HEK293T (cell line): Measurements from ENCODE around the gene ZNRF1.

Experiments used
- ARNT ChIP-seq: fragments of 450-650 bp; IDR thresholded peaks from 2 replicates; pipeline ENCODE4 v1.6.1; 2017; ENCODE audit warnings: mild to moderate bottlenecking
- BHLHE40 ChIP-seq: fragments of 450-650 bp; IDR thresholded peaks from 2 replicates; pipeline ENCODE4 v1.6.1; 2016; ENCODE audit warnings: mild to moderate bottlenecking, moderate library complexity, borderline replicate concordance
- FOXK2 ChIP-seq: fragments of 450-650 bp; IDR thresholded peaks from 2 replicates; pipeline ENCODE4 v1.6.1; 2016; ENCODE audit warnings: mild to moderate bottlenecking
- FOXM1 ChIP-seq: fragments of 450-650 bp; IDR thresholded peaks from 2 replicates; pipeline ENCODE4 v1.6.1; 2017; ENCODE audit warnings: mild to moderate bottlenecking, borderline replicate concordance
- LEF1 ChIP-seq: fragments of 450-650 bp; IDR thresholded peaks from 2 replicates; pipeline ENCODE4 v1.6.1; 2017; ENCODE audit warnings: mild to moderate bottlenecking, borderline replicate concordance
- SP1 ChIP-seq: fragments of 450-650 bp; IDR thresholded peaks from 2 replicates; pipeline ENCODE4 v1.6.1; 2017
- TARDBP ChIP-seq: fragments of 450-650 bp; IDR thresholded peaks from 2 replicates; pipeline ENCODE4 v1.6.1; 2016
- ZNF384 ChIP-seq: fragments of 450-650 bp; IDR thresholded peaks from 2 replicates; pipeline ENCODE4 v1.6.1; 2016

GRCh38 chr16:75074304-75074793 is 75.5 kb downstream of the ZNRF1 start:
- no peak for TF ChIP-seq BHLHE40
- TF ChIP-seq TARDBP = no peak
- no peak for TF ChIP-seq SP1
- TF ChIP-seq ARNT = no peak
- TF ChIP-seq LEF1 = no peak
- TF ChIP-seq FOXK2 = no peak
- TF ChIP-seq FOXM1 = no peak
- TF ChIP-seq ZNF384 = no peak
